Left ventricle myocardium inferior (tissue), 1 donor: ENCODE data around the gene THADA. TPM values are rescaled to one million over a fixed set of nuclear protein-coding genes. Genes with fewer than 3 reads are reported as not detected.

Experiments
- DNase-seq: peaks from one replicate; pipeline ENCODE4 v3.0.0-alpha.2; 2020
- H3K27ac ChIP-seq: fragments of 200-600 bp; replicated peaks from 2 replicates; pipeline ENCODE4 v1.8.0; 2021
- H3K27me3 ChIP-seq: fragments of 200-600 bp; 2 replicates; pipeline ENCODE4 v1.8.0; 2021; ENCODE audit warnings: low read depth
- H3K36me3 ChIP-seq: fragments of 200-600 bp; 2 replicates; pipeline ENCODE4 v1.8.0; 2021
- H3K4me1 ChIP-seq: fragments of 200-600 bp; 2 replicates; pipeline ENCODE4 v1.8.0; 2021
- H3K4me3 ChIP-seq: fragments of 200-600 bp; 2 replicates; pipeline ENCODE4 v1.8.0; 2021; ENCODE audit warnings: mild to moderate bottlenecking, moderate library complexity
- H3K9me3 ChIP-seq: fragments of 200-600 bp; replicated peaks from 2 replicates; pipeline ENCODE4 v1.8.0; 2021
- intact Hi-C: fragments of 100-400 bp; cut with micrococcal nuclease; formaldehyde crosslinking; loops from one replicate; pipeline ENCODE4 v1.11.0; 2022
- total RNA-seq: library from RNA; stranded (reverse); fragmentation: NEBNext Ultra II Directional; extraction: Animal tissue kit (Norgen Biotek cat#: 25700); gene quantifications from one replicate; pipeline ENCODE4 v1.2.1, GENCODE V29; 2021
- TF ChIP-seq, protein P1 (sequence below): fragments of 200-600 bp; IDR thresholded peaks from 2 replicates; pipeline ENCODE4 v1.8.0; 2021; ENCODE audit warnings: antibody characterized with exemption, mild to moderate bottlenecking, borderline replicate concordance
- donor health status: DM: no; HTN: yes; CAD: no; lungs with severe emphysema.

THADA gene
- total RNA-seq, 1 donor from 2014 or later: 15.4 TPM

- peaks cover 97% of the 10 kb centered on the region for H3K4me1 ChIP-seq
- no peaks in the 10 kb centered on the region for H3K9me3 ChIP-seq
- peaks cover 36% of the 10 kb centered on the region for H3K36me3 ChIP-seq
Measured at GRCh38 chr2:43221124-43221762, 374.6 kb downstream of the THADA start.

DNA sequence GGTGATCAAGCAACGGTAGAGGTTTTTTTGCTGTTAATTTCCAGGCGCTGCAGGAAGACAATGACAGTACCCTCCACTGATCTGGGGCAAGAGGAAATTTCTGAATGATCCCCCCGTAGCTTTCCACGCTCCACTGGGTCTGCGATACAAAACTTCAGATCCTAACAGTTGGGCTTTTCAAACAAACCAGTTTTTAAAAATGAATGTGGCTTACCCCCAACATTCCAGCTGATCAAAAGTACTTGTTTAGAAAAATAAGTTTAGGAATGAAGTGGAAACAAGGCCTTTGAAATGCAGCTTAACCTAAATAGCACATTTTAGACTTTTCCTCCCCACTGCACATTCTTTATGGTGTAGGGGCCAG is 375.1 kb downstream of the THADA start:
- TF ChIP-seq, protein P1, sequence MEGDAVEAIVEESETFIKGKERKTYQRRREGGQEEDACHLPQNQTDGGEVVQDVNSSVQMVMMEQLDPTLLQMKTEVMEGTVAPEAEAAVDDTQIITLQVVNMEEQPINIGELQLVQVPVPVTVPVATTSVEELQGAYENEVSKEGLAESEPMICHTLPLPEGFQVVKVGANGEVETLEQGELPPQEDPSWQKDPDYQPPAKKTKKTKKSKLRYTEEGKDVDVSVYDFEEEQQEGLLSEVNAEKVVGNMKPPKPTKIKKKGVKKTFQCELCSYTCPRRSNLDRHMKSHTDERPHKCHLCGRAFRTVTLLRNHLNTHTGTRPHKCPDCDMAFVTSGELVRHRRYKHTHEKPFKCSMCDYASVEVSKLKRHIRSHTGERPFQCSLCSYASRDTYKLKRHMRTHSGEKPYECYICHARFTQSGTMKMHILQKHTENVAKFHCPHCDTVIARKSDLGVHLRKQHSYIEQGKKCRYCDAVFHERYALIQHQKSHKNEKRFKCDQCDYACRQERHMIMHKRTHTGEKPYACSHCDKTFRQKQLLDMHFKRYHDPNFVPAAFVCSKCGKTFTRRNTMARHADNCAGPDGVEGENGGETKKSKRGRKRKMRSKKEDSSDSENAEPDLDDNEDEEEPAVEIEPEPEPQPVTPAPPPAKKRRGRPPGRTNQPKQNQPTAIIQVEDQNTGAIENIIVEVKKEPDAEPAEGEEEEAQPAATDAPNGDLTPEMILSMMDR: no peak
- Histone ChIP-seq H3K9me3 (no peaks in the 10 kb centered on the region), H3K27me3 (no peaks in the 10 kb centered on the region), H3K4me1 (peaks cover 97% of the 10 kb centered on the region), H3K4me3 (peak overlapping the region; percentile 94), H3K27ac (peak overlapping the region; percentile 99), H3K36me3 (peaks cover 36% of the 10 kb centered on the region)
- no peak for DNase-seq
- intact Hi-C loops: loop anchor here (10.0 kb wide), 2 partner anchors 86 to 276 kb away; no protein-coding TSS in a partner anchor

More at GRCh38 chr2:43221124-43221762, 374.6 kb downstream of the THADA start:
- H3K27me3 ChIP-seq: no peaks in the 10 kb centered on the region
- H3K4me3 ChIP-seq: peak overlapping the region; percentile 94
- DNase-seq: peak; percentile 78
- TF ChIP-seq, protein P1: no peak
- intact Hi-C loops: loop anchor here (10.0 kb wide), 2 partner anchors 86 to 276 kb away; no protein-coding TSS in a partner anchor
- H3K27ac ChIP-seq: peak overlapping the region; percentile 99

- Histone ChIP-seq H3K4me3 (peak overlapping the region; percentile 94), H3K27ac (peak overlapping the region; percentile 99), H3K36me3 (peaks cover 34% of the 10 kb centered on the region), H3K4me1 (peaks cover 97% of the 10 kb centered on the region), H3K27me3 (no peaks in the 10 kb centered on the region), H3K9me3 (no peaks in the 10 kb centered on the region)
- intact Hi-C loops: loop anchor here (10.0 kb wide), 2 partner anchors 85 to 275 kb away; no protein-coding TSS in a partner anchor
- TF ChIP-seq, protein P1: no peak
- DNase-seq: no peak
Measured at GRCh38 chr2:43220229-43220751, 375.5 kb downstream of the THADA start.

GRCh38 chr2:43219383-43220228 is 376.2 kb downstream of the THADA start:
- Histone ChIP-seq H3K4me3 (peak overlapping the region; percentile 94), H3K9me3 (no peaks in the 10 kb centered on the region), H3K27ac (peak overlapping the region; percentile 99), H3K36me3 (peaks cover 27% of the 10 kb centered on the region), H3K4me1 (peaks cover 93% of the 10 kb centered on the region), H3K27me3 (no peaks in the 10 kb centered on the region)
- intact Hi-C loops: loop anchor here (10.0 kb wide), 2 partner anchors 85 to 275 kb away; no protein-coding TSS in a partner anchor
- DNase-seq: peak; percentile 90
- TF ChIP-seq, protein P1: no peak

DNA sequence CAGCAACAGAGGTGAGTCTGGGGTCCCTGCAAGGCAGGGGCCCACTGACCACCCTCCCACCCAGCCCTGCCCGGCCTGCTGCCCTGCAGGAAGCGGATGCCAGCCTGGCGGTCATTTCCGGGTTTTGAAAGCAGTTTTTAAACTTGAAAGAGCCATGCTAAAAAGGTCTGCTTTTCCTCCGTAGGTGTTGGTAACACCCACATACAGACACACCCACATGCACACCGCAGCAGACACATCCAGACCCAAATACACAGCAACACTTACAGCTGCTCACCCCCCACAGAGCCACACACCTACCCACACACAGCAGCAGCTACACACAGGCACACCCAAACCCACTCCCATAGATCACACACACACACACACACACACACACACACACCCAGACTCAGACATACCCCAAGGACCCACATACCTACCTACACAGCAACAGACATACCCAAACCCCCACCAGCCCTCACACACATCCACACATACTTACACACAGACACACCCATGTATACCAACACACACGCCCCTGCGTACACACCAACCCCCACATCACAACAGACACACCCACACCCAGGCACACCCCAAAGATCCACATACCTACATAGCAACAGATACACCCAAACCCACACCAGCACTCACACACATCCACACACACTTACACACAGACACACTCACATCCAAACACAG is 377.0 kb downstream of the THADA start:
- Histone ChIP-seq H3K4me1 (peaks cover 86% of the 10 kb centered on the region), H3K9me3 (no peaks in the 10 kb centered on the region), H3K27me3 (no peaks in the 10 kb centered on the region), H3K27ac (peak overlapping the region; percentile 99), H3K4me3 (peak overlapping the region; percentile 94), H3K36me3 (peaks cover 19% of the 10 kb centered on the region)
- TF ChIP-seq, protein P1: no peak
- peak; percentile 54 for DNase-seq
- intact Hi-C loops: no loop called here
